Osteoblast (primary cell): Measurements from ENCODE around the gene OR6B1. TPM values are rescaled to one million over a fixed set of nuclear protein-coding genes. Genes with fewer than 3 reads are reported as not detected.
"Not testable (repeated sequence)": the region's sequence is repeated elsewhere in the genome, so short reads cannot be mapped to it uniquely, and the experiment has no call there.

Experiments used
- DNase-seq: peaks from one replicate; pipeline ENCODE4 v3.0.0; 2011; ENCODE audit warnings: low spot score, mixed read lengths; ENCODE audit not compliant: insufficient read length; ENCODE audit errors: missing footprints
- H2AFZ ChIP-seq: 2 replicates; pipeline ENCODE4 v1.6.0; 2011; ENCODE audit warnings: mild to moderate bottlenecking, low read length
- H3K27ac ChIP-seq: 2 replicates; pipeline ENCODE4 v1.5.1; 2011; ENCODE audit warnings: mild to moderate bottlenecking, low read depth, low read length, moderate library complexity
- H3K27me3 ChIP-seq: 2 replicates; pipeline ENCODE4 v1.6.0; 2012; ENCODE audit warnings: mild to moderate bottlenecking, control low read depth, inconsistent platforms, low read length, moderate library complexity; ENCODE audit not compliant: insufficient read depth
- H3K36me3 ChIP-seq: 2 replicates; pipeline ENCODE4 v1.5.1; 2011; ENCODE audit warnings: mild to moderate bottlenecking, low read length, control low read depth, moderate library complexity; ENCODE audit not compliant: insufficient read depth
- H3K4me1 ChIP-seq: 2 replicates; pipeline ENCODE4 v1.5.1; 2011; ENCODE audit warnings: mild to moderate bottlenecking, low read length, control low read depth, moderate library complexity; ENCODE audit not compliant: insufficient read depth
- H3K4me2 ChIP-seq: 2 replicates; pipeline ENCODE4 v1.6.0; 2011; ENCODE audit warnings: mild to moderate bottlenecking, low read length; ENCODE audit not compliant: insufficient read depth
- H3K4me3 ChIP-seq: fragments of 200-600 bp; sonication (generic); 3 replicates; pipeline ENCODE4 v1.5.1; 2012; ENCODE audit warnings: mild to moderate bottlenecking, low read length, inconsistent platforms; ENCODE audit not compliant: insufficient read depth
- H3K79me2 ChIP-seq: 2 replicates; pipeline ENCODE4 v1.6.0; 2012; ENCODE audit warnings: mild to moderate bottlenecking, low read length, control low read depth, inconsistent platforms; ENCODE audit not compliant: insufficient read depth
- H3K9me3 ChIP-seq: 2 replicates; pipeline ENCODE4 v1.5.1; 2011; ENCODE audit warnings: low read depth, low read length, control low read depth
- H4K20me1 ChIP-seq: 2 replicates; pipeline ENCODE4 v1.6.0; 2012; ENCODE audit warnings: mild to moderate bottlenecking, low read length, control low read depth; ENCODE audit not compliant: insufficient read depth
- total RNA-seq: library from RNA; depleted of rRNA; stranded (reverse); fragments of >200 nt; gene quantifications from 2 replicates; pipeline ENCODE4 v1.2.3, GENCODE V29; 2012
- TF ChIP-seq, protein P1 (sequence below): IDR thresholded peaks from 2 replicates; pipeline ENCODE4 v1.5.1; 2011; ENCODE audit warnings: mild to moderate bottlenecking, low read depth, low read length, moderate library complexity; ENCODE audit errors: extremely low read depth

Gene OR6B1
- total RNA-seq, 1 donor = not detected

DNA sequence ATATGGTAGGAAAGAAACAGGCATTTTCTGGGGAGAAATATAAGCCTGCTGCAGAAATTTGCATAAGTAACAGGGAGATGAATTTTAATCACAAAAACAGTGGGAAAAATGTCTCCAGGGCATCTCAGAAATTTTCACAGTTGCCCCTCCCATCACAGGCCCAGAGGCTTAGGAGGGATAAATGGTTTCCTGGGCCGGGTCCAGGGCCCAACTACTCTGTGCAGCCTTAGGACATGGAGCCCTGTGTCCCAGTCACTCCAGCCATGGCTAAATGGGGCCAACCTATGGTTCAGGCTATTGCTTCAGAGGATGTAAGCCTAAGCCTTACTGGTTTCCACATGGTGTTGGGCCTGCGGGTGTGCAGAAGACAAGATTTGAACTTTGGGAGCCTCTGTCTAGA lies 9.2 kb downstream of the OR6B1 start:
- no peak for DNase-seq
- no peaks in the 10 kb centered on the region for H3K36me3 ChIP-seq
- no peaks in the 10 kb centered on the region for H3K79me2 ChIP-seq
- no peaks in the 10 kb centered on the region for H3K9me3 ChIP-seq
- H2AFZ ChIP-seq = no peak overlapping the region
- TF ChIP-seq, protein P1, sequence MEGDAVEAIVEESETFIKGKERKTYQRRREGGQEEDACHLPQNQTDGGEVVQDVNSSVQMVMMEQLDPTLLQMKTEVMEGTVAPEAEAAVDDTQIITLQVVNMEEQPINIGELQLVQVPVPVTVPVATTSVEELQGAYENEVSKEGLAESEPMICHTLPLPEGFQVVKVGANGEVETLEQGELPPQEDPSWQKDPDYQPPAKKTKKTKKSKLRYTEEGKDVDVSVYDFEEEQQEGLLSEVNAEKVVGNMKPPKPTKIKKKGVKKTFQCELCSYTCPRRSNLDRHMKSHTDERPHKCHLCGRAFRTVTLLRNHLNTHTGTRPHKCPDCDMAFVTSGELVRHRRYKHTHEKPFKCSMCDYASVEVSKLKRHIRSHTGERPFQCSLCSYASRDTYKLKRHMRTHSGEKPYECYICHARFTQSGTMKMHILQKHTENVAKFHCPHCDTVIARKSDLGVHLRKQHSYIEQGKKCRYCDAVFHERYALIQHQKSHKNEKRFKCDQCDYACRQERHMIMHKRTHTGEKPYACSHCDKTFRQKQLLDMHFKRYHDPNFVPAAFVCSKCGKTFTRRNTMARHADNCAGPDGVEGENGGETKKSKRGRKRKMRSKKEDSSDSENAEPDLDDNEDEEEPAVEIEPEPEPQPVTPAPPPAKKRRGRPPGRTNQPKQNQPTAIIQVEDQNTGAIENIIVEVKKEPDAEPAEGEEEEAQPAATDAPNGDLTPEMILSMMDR = no peak
- no peak overlapping the region for H3K27ac ChIP-seq
- H3K27me3 ChIP-seq = no peaks in the 10 kb centered on the region
- no peaks in the 10 kb centered on the region for H3K4me1 ChIP-seq
- no peak overlapping the region for H3K4me3 ChIP-seq
- H3K4me2 ChIP-seq = no peak overlapping the region
- no peaks in the 10 kb centered on the region for H4K20me1 ChIP-seq

DNA sequence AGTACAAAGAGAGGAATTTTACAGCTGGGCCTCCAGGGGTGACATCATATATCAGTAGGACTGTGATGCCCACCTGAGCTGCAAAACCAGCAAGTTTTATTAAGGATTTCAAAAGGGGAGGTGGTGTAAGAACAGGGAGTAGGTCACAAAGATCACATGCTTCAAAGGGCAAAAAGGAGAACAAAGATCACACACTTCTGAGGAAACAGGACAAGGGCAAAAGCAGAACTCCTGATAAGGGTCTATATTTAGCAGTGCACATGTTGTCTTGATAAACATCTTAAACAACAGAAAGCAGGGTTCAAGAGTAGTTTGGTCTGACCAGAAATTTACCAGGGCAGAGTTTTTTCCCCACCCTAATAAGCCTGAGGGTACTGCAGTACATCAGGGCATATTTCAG lies 9.9 kb downstream of the OR6B1 start:
- H3K36me3 ChIP-seq, H3K9me3 ChIP-seq, H3K4me2 ChIP-seq, DNase-seq, H3K27ac ChIP-seq, H3K4me3 ChIP-seq, H3K79me2 ChIP-seq, H3K27me3 ChIP-seq, H3K4me1 ChIP-seq, H2AFZ ChIP-seq, H4K20me1 ChIP-seq: not testable (repeated sequence)

DNA sequence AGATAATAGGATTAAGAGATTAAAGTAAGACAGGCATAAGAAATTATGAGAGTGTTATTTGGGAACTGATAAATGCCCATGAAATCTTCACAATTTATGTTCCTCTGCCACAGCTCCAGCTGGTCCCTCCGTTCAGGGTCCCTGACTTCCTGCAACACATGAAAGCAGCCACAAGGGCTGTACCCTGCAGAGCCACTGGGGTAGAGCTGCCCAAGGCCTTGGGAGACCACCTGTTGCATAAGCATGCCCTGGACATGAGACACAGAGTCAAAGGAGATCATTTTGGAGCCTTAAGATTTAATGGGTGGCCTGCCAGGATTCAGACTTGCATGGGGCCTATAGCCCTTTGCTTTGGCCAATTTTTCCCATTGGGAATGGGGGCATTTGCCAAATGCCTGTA lies 10.7 kb downstream of the OR6B1 start:
- H3K79me2 ChIP-seq, H3K4me1 ChIP-seq, H3K4me2 ChIP-seq, H4K20me1 ChIP-seq, H3K27me3 ChIP-seq, H3K4me3 ChIP-seq, H3K9me3 ChIP-seq, DNase-seq, H2AFZ ChIP-seq, H3K36me3 ChIP-seq, H3K27ac ChIP-seq: not testable (repeated sequence)

DNA sequence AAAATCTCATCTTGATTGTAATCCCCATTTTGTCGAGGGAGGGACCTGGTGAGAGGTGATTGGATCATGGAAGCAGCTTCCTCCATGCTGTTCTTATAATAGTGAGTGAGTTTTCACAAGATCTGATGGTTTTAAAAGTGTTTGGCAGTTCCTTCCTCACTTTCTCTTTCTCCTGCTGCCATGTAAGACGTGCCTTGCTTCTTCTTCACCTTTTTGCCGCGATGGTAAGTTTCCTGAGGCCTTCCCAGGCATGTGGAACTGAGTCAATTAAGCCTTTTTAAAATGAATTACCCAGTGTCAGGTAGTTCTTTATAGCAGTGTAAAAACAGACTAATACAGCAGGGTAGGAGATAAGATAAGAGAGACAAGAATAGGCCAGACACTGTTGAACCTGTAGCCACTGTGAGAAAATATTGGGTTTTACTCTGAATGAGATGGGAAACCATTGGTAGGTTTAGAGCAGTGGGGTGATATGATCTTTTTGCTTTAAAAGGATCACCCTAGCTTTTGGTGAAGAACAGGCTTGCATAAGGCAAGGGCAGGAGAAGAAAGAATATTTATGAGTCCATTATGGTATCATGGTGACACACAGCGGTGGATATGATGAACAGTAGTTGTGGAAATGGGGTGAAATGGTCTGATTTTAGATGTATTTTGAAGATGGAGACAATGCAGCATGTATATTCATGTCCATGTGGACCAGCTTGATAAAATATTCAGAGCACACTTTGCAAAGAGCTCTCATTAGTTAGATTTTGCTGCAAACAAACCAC lies 11.5 kb downstream of the OR6B1 start:
- no peak overlapping the region for H3K4me3 ChIP-seq
- H3K79me2 ChIP-seq = no peaks in the 10 kb centered on the region
- H3K36me3 ChIP-seq = no peaks in the 10 kb centered on the region
- H3K4me1 ChIP-seq = no peaks in the 10 kb centered on the region
- peak overlapping the region; percentile 35 for H2AFZ ChIP-seq
- TF ChIP-seq, protein P1 = peak; percentile 55
- no peaks in the 10 kb centered on the region for H3K27me3 ChIP-seq
- DNase-seq = peak; percentile 51
- no peak overlapping the region for H3K4me2 ChIP-seq
- H3K9me3 ChIP-seq = no peaks in the 10 kb centered on the region
- no peak overlapping the region for H3K27ac ChIP-seq
- H4K20me1 ChIP-seq = no peaks in the 10 kb centered on the region

DNA sequence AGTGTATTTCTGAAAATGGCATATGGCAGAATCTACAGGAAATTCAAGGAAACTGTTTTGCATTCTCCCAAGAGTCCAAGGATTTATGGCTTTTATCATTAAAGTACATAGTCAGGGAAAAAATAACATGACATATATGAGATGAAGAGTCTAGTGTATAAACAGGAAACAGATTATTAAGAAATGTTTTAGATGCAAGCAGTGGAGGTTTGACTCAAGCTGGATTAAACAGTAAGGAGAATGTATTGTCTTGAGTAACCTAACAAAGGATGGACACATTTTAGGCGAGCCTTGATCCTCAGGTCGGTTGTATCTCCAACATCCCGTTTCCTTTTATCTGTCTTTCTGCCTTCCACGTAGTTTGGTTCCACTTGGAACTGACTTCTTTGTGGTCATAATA lies 17.9 kb downstream of the OR6B1 start:
- H3K36me3 ChIP-seq = no peaks in the 10 kb centered on the region
- H3K27ac ChIP-seq = no peak overlapping the region
- H3K4me1 ChIP-seq = peaks cover 13% of the 10 kb centered on the region
- H3K4me2 ChIP-seq = no peak overlapping the region
- no peaks in the 10 kb centered on the region for H4K20me1 ChIP-seq
- DNase-seq = no peak
- no peaks in the 10 kb centered on the region for H3K27me3 ChIP-seq
- H2AFZ ChIP-seq = no peak overlapping the region
- TF ChIP-seq, protein P1 = no peak
- no peaks in the 10 kb centered on the region for H3K79me2 ChIP-seq
- no peaks in the 10 kb centered on the region for H3K9me3 ChIP-seq
- H3K4me3 ChIP-seq = no peak overlapping the region
